Vagina (tissue), 2 donors: Measurements from ENCODE around the gene SPECC1. TPM values are rescaled to one million over a fixed set of nuclear protein-coding genes. Genes with fewer than 3 reads are reported as not detected.

Source experiments
- DNase-seq, 2 donors: peaks; one replicate each; pipeline ENCODE4 v3.0.0-alpha.2; 2017; ENCODE audit errors: extremely low spot score in 2 of 2
- H3K27ac ChIP-seq: fragments of 200-600 bp; sonication (generic); one replicate; pipeline ENCODE4 v1.5.1; 2019
- H3K27me3 ChIP-seq: fragments of 200-600 bp; sonication (generic); one replicate; pipeline ENCODE4 v1.5.1; 2019
- H3K36me3 ChIP-seq, 2 donors: fragments of 200-600 bp; sonication (generic); one replicate each; pipeline ENCODE4 v1.5.1; 2017 to 2019
- H3K4me1 ChIP-seq: fragments of 200-600 bp; sonication (generic); one replicate; pipeline ENCODE4 v1.5.1; 2019
- H3K4me3 ChIP-seq, 2 donors: fragments of 200-600 bp; sonication (generic); 1 replicate in 1 of 2; 2 replicates in 1 of 2; pipeline ENCODE4 v1.5.1; 2016 to 2019
- H3K9me3 ChIP-seq: fragments of 200-600 bp; sonication (generic); one replicate; pipeline ENCODE4 v1.5.1; 2019
- CTCF ChIP-seq, 3 experiments: fragments of 450-650 bp in 2 of 3; fragments of 200-600 bp in 1 of 3; sonication (generic) in 1 of 3; IDR thresholded peaks; one replicate each; pipeline ENCODE4 v1.5.1; 2017 to 2019; ENCODE audit warnings: antibody characterized with exemption in 3 of 3, mild to moderate bottlenecking in 2 of 3, moderate library complexity in 2 of 3
- POLR2A ChIP-seq, 2 donors: fragments of 450-650 bp; IDR thresholded peaks; one replicate each; pipeline ENCODE4 v1.6.1; 2017; ENCODE audit warnings: antibody characterized with exemption in 2 of 2, mild to moderate bottlenecking in 2 of 2, moderate library complexity in 2 of 2
- POLR2AphosphoS5 ChIP-seq, 2 donors: sonication (generic); formaldehyde crosslinking; IDR thresholded peaks; one replicate each; pipeline ENCODE4 v1.9.0; 2017; ENCODE audit warnings: antibody characterized with exemption in 2 of 2, mild to moderate bottlenecking in 2 of 2, low read depth in 1 of 2; ENCODE audit not compliant: insufficient read depth in 1 of 2
- intact Hi-C: fragments of 100-400 bp; cut with DNase I; formaldehyde crosslinking; loops from one replicate; pipeline ENCODE4 v1.15.1; 2023
- total RNA-seq: library from RNA; depleted of rRNA; stranded (reverse); fragments of >200 nt; gene quantifications from one replicate; pipeline ENCODE4 v1.2.3, GENCODE V29; 2016

The SPECC1 gene
- total RNA-seq, 1 donor from 2014 or later, result 25.3 TPM

DNA sequence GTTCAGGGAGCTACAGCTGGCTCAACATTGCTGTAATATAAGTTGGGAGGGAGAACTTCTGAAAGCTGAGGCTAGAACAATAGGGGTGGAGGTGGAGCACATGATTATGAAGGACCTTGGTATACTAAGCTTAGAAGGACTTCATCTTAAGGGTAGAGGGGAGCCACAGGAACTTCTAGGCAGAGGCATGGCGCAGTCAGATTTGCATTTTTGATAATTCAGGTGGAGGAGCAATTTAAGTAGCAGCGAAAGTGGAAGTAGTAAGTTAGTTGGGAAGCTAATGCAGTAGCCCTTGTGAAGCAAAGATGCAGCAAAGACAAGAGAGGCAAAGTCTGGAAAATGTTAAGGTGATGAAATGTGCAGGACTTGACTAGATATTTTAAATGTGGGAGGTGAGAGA, 144.1 kb downstream of the SPECC1 start:
- H3K4me3 ChIP-seq, result no peak overlapping the region
- no peak overlapping the region for H3K27ac ChIP-seq
- no peak for DNase-seq
- intact Hi-C loops, result no loop called here
- peaks cover 13% of the 10 kb centered on the region for H3K4me1 ChIP-seq
- H3K36me3 ChIP-seq, result no peaks in the 10 kb centered on the region
- TF ChIP-seq POLR2AphosphoS5 (IDR thresholded peaks at IDR 0.05; ENCODE audit: insufficient read depth in 1 of 2, low read depth in 1 of 2) (no peak), POLR2A (IDR thresholded peaks at IDR 0.05) (no peak)
- no peaks in the 10 kb centered on the region for H3K9me3 ChIP-seq
- no peaks in the 10 kb centered on the region for H3K27me3 ChIP-seq

GRCh38 chr17:20154286-20155000, 145.3 kb downstream of the SPECC1 start:
- H3K4me3 ChIP-seq, result no peak overlapping the region
- intact Hi-C loops, result no loop called here
- H3K4me1 ChIP-seq, result peaks cover 13% of the 10 kb centered on the region
- H3K9me3 ChIP-seq, result no peaks in the 10 kb centered on the region
- no peak for DNase-seq
- no peaks in the 10 kb centered on the region for H3K36me3 ChIP-seq
- H3K27me3 ChIP-seq, result no peaks in the 10 kb centered on the region
- TF ChIP-seq POLR2A (IDR thresholded peaks at IDR 0.05) (no peak), CTCF (IDR thresholded peaks at IDR 0.05) (no peak), POLR2AphosphoS5 (IDR thresholded peaks at IDR 0.05; ENCODE audit: insufficient read depth in 1 of 2, low read depth in 1 of 2) (no peak)
- no peak overlapping the region for H3K27ac ChIP-seq

- H3K4me1 ChIP-seq, result peaks cover 13% of the 10 kb centered on the region
- no peak for DNase-seq
- H3K27me3 ChIP-seq, result no peaks in the 10 kb centered on the region
- H3K4me3 ChIP-seq, result peak overlapping the region; percentile 49 to 56
- TF ChIP-seq POLR2AphosphoS5 (IDR thresholded peaks at IDR 0.05; ENCODE audit: insufficient read depth in 1 of 2, low read depth in 1 of 2) (peak; percentile 57 to 75), POLR2A (IDR thresholded peaks at IDR 0.05) (no peak)
- no peaks in the 10 kb centered on the region for H3K9me3 ChIP-seq
- H3K36me3 ChIP-seq, result no peaks in the 10 kb centered on the region
- intact Hi-C loops, result no loop called here
- peak overlapping the region; percentile 37 for H3K27ac ChIP-seq
These were observed 146.4 kb downstream of the SPECC1 start for GRCh38 chr17:20155258-20156195.

GRCh38 chr17:20156196-20157000, 147.2 kb downstream of the SPECC1 start:
- peaks cover 13% of the 10 kb centered on the region for H3K4me1 ChIP-seq
- intact Hi-C loops, result no loop called here
- H3K4me3 ChIP-seq, result peak overlapping the region; percentile 49 to 56
- TF ChIP-seq POLR2AphosphoS5 (IDR thresholded peaks at IDR 0.05; ENCODE audit: insufficient read depth in 1 of 2, low read depth in 1 of 2), result no peak
- no peak for TF ChIP-seq CTCF (IDR thresholded peaks at IDR 0.05)
- no peak for DNase-seq
- H3K9me3 ChIP-seq, result no peaks in the 10 kb centered on the region
- H3K27me3 ChIP-seq, result no peaks in the 10 kb centered on the region
- no peaks in the 10 kb centered on the region for H3K36me3 ChIP-seq
- peak overlapping the region; percentile 37 for H3K27ac ChIP-seq

GRCh38 chr17:20157001-20157310, 147.8 kb downstream of the SPECC1 start:
- intact Hi-C loops, result no loop called here
- Histone ChIP-seq H3K36me3 (no peaks in the 10 kb centered on the region), H3K27me3 (no peaks in the 10 kb centered on the region), H3K27ac (no peak overlapping the region), H3K4me1 (peaks cover 13% of the 10 kb centered on the region), H3K4me3 (peak overlapping the region; percentile 49 to 56), H3K9me3 (no peaks in the 10 kb centered on the region)
- TF ChIP-seq CTCF (IDR thresholded peaks at IDR 0.05) (no peak), POLR2A (IDR thresholded peaks at IDR 0.05) (no peak), POLR2AphosphoS5 (IDR thresholded peaks at IDR 0.05; ENCODE audit: insufficient read depth in 1 of 2, low read depth in 1 of 2) (no peak)
- no peak for DNase-seq
